HFFc6 (cell line): ENCODE measurements around the gene TSACC. TPM values are rescaled to one million over a fixed set of nuclear protein-coding genes. Genes with fewer than 3 reads are reported as not detected.

Experiments
- DNase-seq: peaks from one replicate; pipeline ENCODE4 v3.0.0-alpha.2; 2018
- H3K27ac Mint-ChIP-seq: 2 replicates; pipeline ENCODE4 v1.8.0; 2020; ENCODE audit warnings: mild to moderate bottlenecking, mixed read lengths
- H3K27me3 Mint-ChIP-seq: 2 replicates; pipeline ENCODE4 v1.8.0; 2021; ENCODE audit warnings: mild to moderate bottlenecking, moderate library complexity, mixed read lengths; ENCODE audit not compliant: insufficient read depth
- H3K36me3 Mint-ChIP-seq: 2 replicates; pipeline ENCODE4 v1.8.0; 2021; ENCODE audit warnings: low read depth, mixed read lengths
- H3K4me1 Mint-ChIP-seq: 2 replicates; pipeline ENCODE4 v1.8.0; 2020; ENCODE audit warnings: low read depth, mixed read lengths
- H3K4me3 Mint-ChIP-seq: 2 replicates; pipeline ENCODE4 v1.8.0; 2020; ENCODE audit warnings: mild to moderate bottlenecking, moderate library complexity, mixed read lengths
- H3K9me3 Mint-ChIP-seq: 2 replicates; pipeline ENCODE4 v1.8.0; 2020; ENCODE audit warnings: mild to moderate bottlenecking, mixed read lengths
- CTCF ChIP-seq: fragments of 200-600 bp; sonication (generic); IDR thresholded peaks from 2 replicates; pipeline ENCODE4 v1.5.0; 2021; ENCODE audit warnings: antibody characterized with exemption, mild to moderate bottlenecking
- total RNA-seq, 6 experiments: library from RNA; stranded (reverse); fragmentation: NEBNext Ultra II Directional; extraction: Animal tissue kit (Norgen Biotek cat#: 25700); gene quantifications; 2 replicates in 1 of 6; 3 replicates in 5 of 6; pipeline ENCODE4 v1.2.3, GENCODE V29; 2021

The TSACC gene
- total RNA-seq, 6 experiments from 2014 or later = 0.48 to 0.99 (median 0.70) TPM

GRCh38 chr1:156295391-156295947 lies 42.9 kb upstream of the TSACC start, which contains the start of gene GLMP:
Gene GLMP (minus strand): TSS chr1:156295679. CDS start chr1:156295645, 34 bp downstream.
- peak within 1 kb of the TSS; percentile 29; the same call in 1 of the 2 replicates for H3K27ac Mint-ChIP-seq
- TF ChIP-seq CTCF = no peak
- H3K9me3 Mint-ChIP-seq = no peaks in the 10 kb centered on the region
- peaks cover 4% of the 10 kb centered on the region for H3K27me3 Mint-ChIP-seq
- peak within 1 kb of the TSS; percentile 92 for H3K4me3 Mint-ChIP-seq
- no peaks in the 10 kb centered on the region for H3K36me3 Mint-ChIP-seq
- DNase-seq = peak; percentile 27
- peaks cover 25% of the 10 kb centered on the region for H3K4me1 Mint-ChIP-seq

- Mint-ChIP-seq H3K36me3 (no peaks in the 10 kb centered on the region), H3K4me3 (no peak within 1 kb of the TSS), H3K27me3 (peaks cover 2% of the 10 kb centered on the region; the same call in 1 of the 2 replicates), H3K4me1 (peaks cover 6% of the 10 kb centered on the region; the same call in 1 of the 2 replicates), H3K9me3 (no peaks in the 10 kb centered on the region), H3K27ac (no peak within 1 kb of the TSS)
- no peak for DNase-seq
- TF ChIP-seq CTCF = no peak
Measured at GRCh38 chr1:156298852-156299357, 39.4 kb upstream of the TSACC start, which contains the start of gene VHLL. Gene VHLL (minus strand): TSS chr1:156299307. CDS start chr1:156299189, 118 bp downstream.

- Mint-ChIP-seq H3K27me3 (no peaks in the 10 kb centered on the region), H3K9me3 (no peaks in the 10 kb centered on the region), H3K4me1 (peaks cover 10% of the 10 kb centered on the region), H3K27ac (no peak overlapping the region), H3K4me3 (no peak overlapping the region), H3K36me3 (peaks cover 9% of the 10 kb centered on the region)
- DNase-seq = no peak
- TF ChIP-seq CTCF = no peak
Measured at GRCh38 chr1:156303241-156303640, 35.1 kb upstream of the TSACC start.

- Mint-ChIP-seq H3K4me1 (peaks cover 16% of the 10 kb centered on the region), H3K4me3 (no peak overlapping the region), H3K27ac (no peak overlapping the region), H3K27me3 (no peaks in the 10 kb centered on the region), H3K36me3 (peaks cover 17% of the 10 kb centered on the region), H3K9me3 (no peaks in the 10 kb centered on the region)
- DNase-seq = no peak
- TF ChIP-seq CTCF = no peak
Measured at GRCh38 chr1:156305215-156305614, 33.1 kb upstream of the TSACC start.

- H3K36me3 Mint-ChIP-seq = peaks cover 37% of the 10 kb centered on the region
- no peak for TF ChIP-seq CTCF
- peaks cover 39% of the 10 kb centered on the region for H3K4me1 Mint-ChIP-seq
- peak; percentile 52 for DNase-seq
- no peaks in the 10 kb centered on the region for H3K27me3 Mint-ChIP-seq
- H3K27ac Mint-ChIP-seq = peak overlapping the region; percentile 63
- H3K4me3 Mint-ChIP-seq = no peak overlapping the region
- H3K9me3 Mint-ChIP-seq = no peaks in the 10 kb centered on the region
Measured at GRCh38 chr1:156308078-156308477, 30.2 kb upstream of the TSACC start.
